ENCODE data around the gene ARHGEF12.

ARHGEF12 gene

DNA sequence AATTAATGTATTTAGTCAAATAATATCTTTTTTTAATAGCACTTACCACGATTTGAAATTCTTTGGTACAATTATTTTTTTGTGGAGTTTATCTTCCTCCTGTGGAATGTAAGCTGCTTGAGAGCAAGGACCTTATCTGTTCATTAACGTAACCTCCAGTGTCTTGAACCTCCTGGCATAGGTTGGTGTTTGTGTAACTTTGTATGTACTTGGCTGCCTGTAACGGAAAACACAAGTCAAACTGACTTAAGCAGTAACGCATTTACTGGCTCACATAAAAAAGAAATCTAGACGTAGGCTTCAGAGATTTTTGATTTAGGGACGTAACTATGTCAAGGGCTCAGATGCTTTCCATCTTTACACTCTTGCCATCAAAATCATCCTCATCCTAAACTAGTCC is 56.1 kb downstream of the ARHGEF12 start:
- Histone ChIP-seq H3K27me3 (ENCODE audit: low read length) (no peaks in the 10 kb centered on the region), H3K9me3 (ENCODE audit: insufficient read depth, low read length) (0 out of 2 replicates have a peak, but pooled peaks cover 3% of the 10 kb centered on the region), H3K36me3 (ENCODE audit: low read length) (0 out of 2 replicates have a peak, but pooled peaks cover 4% of the 10 kb centered on the region), H3K9ac (ENCODE audit: low read length) (no peak overlapping the region), H2AFZ (ENCODE audit: low read depth, low read length, severe bottlenecking) (no peak overlapping the region), H3F3A (ENCODE audit: insufficient read depth) (no peaks in the 10 kb centered on the region), H3K27ac (ENCODE audit: low read depth, low read length) (no peak overlapping the region), H4K20me1 (ENCODE audit: low read depth, low read length) (peaks cover 37% of the 10 kb centered on the region), H3K4me2 (ENCODE audit: low read depth, low read length, poor library complexity, severe bottlenecking) (no peak overlapping the region), H3K9me2 (replicated peaks; ENCODE audit: insufficient read depth, low read length) (no peaks in the 10 kb centered on the region), H3K79me2 (ENCODE audit: insufficient read depth, low read length) (no peaks in the 10 kb centered on the region), H3K4me3 (ENCODE audit: insufficient read depth, low read length, poor library complexity, severe bottlenecking) (no peak overlapping the region)
- TF ChIP-seq CTCF (IDR thresholded peaks at IDR 0.05; ENCODE audit: insufficient read depth, low read length, poor library complexity, severe bottlenecking) (no peak), EZH2phosphoT487 (conservative IDR thresholded peaks at IDR 0.05; ENCODE audit: low read length) (no peak)

GRCh38 chr11:120392793-120393192 is 56.6 kb downstream of the ARHGEF12 start:
- 0 out of 2 replicates have a peak, but pooled peaks cover 4% of the 10 kb centered on the region for H3K36me3 ChIP-seq (ENCODE audit: low read length)
- H3K9ac ChIP-seq (ENCODE audit: low read length): no peak overlapping the region
- H3K4me2 ChIP-seq (ENCODE audit: low read depth, low read length, poor library complexity, severe bottlenecking): no peak overlapping the region
- no peak overlapping the region for H2AFZ ChIP-seq (ENCODE audit: low read depth, low read length, severe bottlenecking)
- peaks cover 36% of the 10 kb centered on the region for H4K20me1 ChIP-seq (ENCODE audit: low read depth, low read length)
- H3K9me3 ChIP-seq (ENCODE audit: insufficient read depth, low read length): 0 out of 2 replicates have a peak, but pooled peaks cover 3% of the 10 kb centered on the region
- no peaks in the 10 kb centered on the region for H3K9me2 ChIP-seq (replicated peaks; ENCODE audit: insufficient read depth, low read length)
- H3K27ac ChIP-seq (ENCODE audit: low read depth, low read length): no peak overlapping the region
- no peaks in the 10 kb centered on the region for H3F3A ChIP-seq (ENCODE audit: insufficient read depth)
- no peak for TF ChIP-seq CTCF (IDR thresholded peaks at IDR 0.05; ENCODE audit: insufficient read depth, low read length, poor library complexity, severe bottlenecking)
- no peak for TF ChIP-seq EZH2phosphoT487 (conservative IDR thresholded peaks at IDR 0.05; ENCODE audit: low read length)
- no peak overlapping the region for H3K4me3 ChIP-seq (ENCODE audit: insufficient read depth, low read length, poor library complexity, severe bottlenecking)
- H3K27me3 ChIP-seq (ENCODE audit: low read length): no peaks in the 10 kb centered on the region
- no peaks in the 10 kb centered on the region for H3K79me2 ChIP-seq (ENCODE audit: insufficient read depth, low read length)

GRCh38 chr11:120394119-120394518 is 57.9 kb downstream of the ARHGEF12 start:
- no peaks in the 10 kb centered on the region for H3K79me2 ChIP-seq (ENCODE audit: insufficient read depth, low read length)
- no peak for TF ChIP-seq EZH2phosphoT487 (conservative IDR thresholded peaks at IDR 0.05; ENCODE audit: low read length)

GRCh38 chr11:120395778-120396177 is 59.6 kb downstream of the ARHGEF12 start:
- Histone ChIP-seq H3K36me3 (ENCODE audit: low read length) (no peaks in the 10 kb centered on the region), H3K27me3 (ENCODE audit: low read length) (no peaks in the 10 kb centered on the region), H3K4me3 (ENCODE audit: insufficient read depth, low read length, poor library complexity, severe bottlenecking) (no peak overlapping the region), H3K27ac (ENCODE audit: low read depth, low read length) (no peak overlapping the region), H3K9ac (ENCODE audit: low read length) (no peak overlapping the region), H3K79me2 (ENCODE audit: insufficient read depth, low read length) (no peaks in the 10 kb centered on the region), H3K9me2 (replicated peaks; ENCODE audit: insufficient read depth, low read length) (no peaks in the 10 kb centered on the region), H2AFZ (ENCODE audit: low read depth, low read length, severe bottlenecking) (no peak overlapping the region), H3K4me2 (ENCODE audit: low read depth, low read length, poor library complexity, severe bottlenecking) (no peak overlapping the region), H4K20me1 (ENCODE audit: low read depth, low read length) (peaks cover 32% of the 10 kb centered on the region), H3K9me3 (ENCODE audit: insufficient read depth, low read length) (no peaks in the 10 kb centered on the region), H3F3A (ENCODE audit: insufficient read depth) (no peaks in the 10 kb centered on the region)
- no peak for TF ChIP-seq CTCF (IDR thresholded peaks at IDR 0.05; ENCODE audit: insufficient read depth, low read length, poor library complexity, severe bottlenecking)

More at GRCh38 chr11:120394119-120394518, 57.9 kb downstream of the ARHGEF12 start:
- Histone ChIP-seq H3K4me3 (ENCODE audit: insufficient read depth, low read length, poor library complexity, severe bottlenecking) (no peak overlapping the region), H3K27me3 (ENCODE audit: low read length) (no peaks in the 10 kb centered on the region), H3K9me3 (ENCODE audit: insufficient read depth, low read length) (0 out of 2 replicates have a peak, but pooled peaks cover 3% of the 10 kb centered on the region), H3F3A (ENCODE audit: insufficient read depth) (no peaks in the 10 kb centered on the region), H3K9me2 (replicated peaks; ENCODE audit: insufficient read depth, low read length) (no peaks in the 10 kb centered on the region), H4K20me1 (ENCODE audit: low read depth, low read length) (peaks cover 34% of the 10 kb centered on the region), H3K4me2 (ENCODE audit: low read depth, low read length, poor library complexity, severe bottlenecking) (no peak overlapping the region), H3K9ac (ENCODE audit: low read length) (no peak overlapping the region), H3K27ac (ENCODE audit: low read depth, low read length) (no peak overlapping the region), H2AFZ (ENCODE audit: low read depth, low read length, severe bottlenecking) (no peak overlapping the region), H3K36me3 (ENCODE audit: low read length) (0 out of 2 replicates have a peak, but pooled peaks cover 4% of the 10 kb centered on the region)
